Body of pancreas (tissue), 4 donors: ENCODE results near the gene CDKL1. TPM values are rescaled to one million over a fixed set of nuclear protein-coding genes. Genes with fewer than 3 reads are reported as not detected.
"Not testable (repeated sequence)": the region's sequence is repeated elsewhere in the genome, so short reads cannot be mapped to it uniquely, and the experiment has no call there.

Experiments
- ATAC-seq: fragments of 150-250 bp; one replicate; pipeline ENCODE4 v1.9.1; 2016
- DNase-seq, 4 donors: peaks; one replicate each; pipeline ENCODE4 v3.0.0-alpha.2; 2019
- H3K27ac ChIP-seq, 4 donors: fragments of 200-600 bp; sonication (generic); 1 replicate in 3 of 4; 2 replicates in 1 of 4; pipeline versions ENCODE4 v1.5.1 to v1.6.1; 2016 to 2019; ENCODE audit warnings: mild to moderate bottlenecking in 1 of 4, mixed read lengths in 1 of 4, moderate library complexity in 1 of 4
- H3K27me3 ChIP-seq, 2 donors: fragments of 200-600 bp; sonication (generic); one replicate each; pipeline ENCODE4 v1.6.0; 2016; ENCODE audit warnings: mild to moderate bottlenecking in 1 of 2
- H3K36me3 ChIP-seq, 2 donors: fragments of 200-600 bp; sonication (generic); replicated peaks in 1 of 2; 2 replicates each; pipeline ENCODE4 v1.5.1; 2016; ENCODE audit warnings: low read depth in 2 of 2; ENCODE audit not compliant: insufficient read depth in 1 of 2
- H3K4me1 ChIP-seq: fragments of 200-600 bp; sonication (generic); one replicate; pipeline ENCODE4 v1.6.0; 2016
- H3K4me3 ChIP-seq, 2 donors: fragments of 200-600 bp; sonication (generic); 1 replicate in 1 of 2; 2 replicates in 1 of 2; pipeline ENCODE4 v1.5.1; 2016 to 2019
- H3K9me3 ChIP-seq, 3 donors: fragments of 200-600 bp; sonication (generic); 1 replicate in 2 of 3; 2 replicates in 1 of 3; pipeline ENCODE4 v1.5.1; 2016
- CTCF ChIP-seq, 7 experiments: fragments of 450-650 bp in 4 of 7; fragments of 200-600 bp in 3 of 7; sonication (generic) in 3 of 7; IDR thresholded peaks; one replicate each; pipeline ENCODE4 v1.5.1; 2016 to 2019; ENCODE audit warnings: antibody characterized with exemption in 7 of 7
- POLR2A ChIP-seq, 3 donors: fragments of 450-650 bp; IDR thresholded peaks; one replicate each; pipeline ENCODE4 v1.6.1; 2016; ENCODE audit warnings: antibody characterized with exemption in 3 of 3, mild to moderate bottlenecking in 2 of 3
- WGBS, 2 donors: methylation state at CpG; one replicate each; pipeline ENCODE4 v1.1.5; 2017; 5-methylcytosine and 5-hydroxymethylcytosine counted together
- intact Hi-C: fragments of 100-400 bp; cut with DNase I; formaldehyde crosslinking; loops from one replicate; pipeline ENCODE4 v1.15.1; 2023
- total RNA-seq, 2 donors: library from RNA; depleted of rRNA; stranded (reverse); fragments of >200 nt; gene quantifications; one replicate each; pipeline ENCODE4 v1.1.0, GENCODE V29; 2016

The CDKL1 gene
- total RNA-seq, 2 donors from 2014 or later, result 6.2 to 7.3 TPM

DNA sequence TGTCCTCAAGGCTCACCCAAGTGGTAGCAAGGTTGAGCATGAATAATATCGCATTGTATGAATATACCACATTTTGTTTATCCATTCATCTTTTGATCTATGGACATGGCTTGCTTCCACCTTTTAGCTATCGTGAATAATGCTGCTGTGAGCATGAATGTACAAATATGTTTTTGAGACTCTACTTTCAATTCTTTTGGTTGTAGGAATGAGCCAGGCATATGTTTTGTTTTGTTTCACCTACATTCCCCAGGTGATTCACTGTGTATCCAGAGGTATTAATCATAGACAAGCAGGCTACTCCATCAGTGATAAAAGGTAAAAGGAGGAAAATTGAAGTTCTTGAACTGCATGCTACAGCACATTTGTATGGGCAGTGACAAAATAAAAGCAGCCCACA lies 35.8 kb downstream of the CDKL1 start:
- H3K27ac ChIP-seq, result no peak overlapping the region
- intact Hi-C loops, result no loop called here
- no peak for DNase-seq
- no peaks in the 10 kb centered on the region for H3K27me3 ChIP-seq
- peaks cover 25% of the 10 kb centered on the region for H3K4me1 ChIP-seq
- no peaks in the 10 kb centered on the region for H3K9me3 ChIP-seq
- H3K4me3 ChIP-seq, result no peak overlapping the region
- H3K36me3 ChIP-seq, result no peaks in the 10 kb centered on the region
- no peak for TF ChIP-seq POLR2A (IDR thresholded peaks at IDR 0.05)
- no peak for TF ChIP-seq CTCF (IDR thresholded peaks at IDR 0.05)
- ATAC-seq, result no peak
- 80 to 91% methylated on average over 2 of the region's 2 CpGs for WGBS, 2 donors

DNA sequence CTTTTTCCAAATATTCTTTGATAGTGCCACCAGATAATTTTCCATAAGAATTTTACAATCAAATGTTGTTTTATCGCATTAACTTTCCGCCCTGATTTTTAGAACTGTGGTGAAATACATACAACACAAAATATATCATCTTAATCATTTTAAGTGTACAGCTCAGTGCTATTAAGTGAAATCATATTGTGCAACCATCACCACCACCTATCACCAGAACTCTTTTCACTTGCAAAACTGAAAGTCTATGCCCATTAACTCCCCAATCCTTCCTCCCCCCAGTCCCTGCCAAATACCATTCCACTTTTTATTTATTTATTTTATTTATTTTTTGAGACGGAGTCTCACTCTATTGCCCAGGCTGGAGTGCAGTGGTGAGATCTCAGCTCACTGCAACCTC lies 36.6 kb downstream of the CDKL1 start:
- no peak for ATAC-seq
- 68 to 78% methylated on average over 3 of the region's 3 CpGs for WGBS, 2 donors
- intact Hi-C loops, result no loop called here
- no peak for TF ChIP-seq POLR2A (IDR thresholded peaks at IDR 0.05)
- TF ChIP-seq CTCF (IDR thresholded peaks at IDR 0.05), result no peak
- H3K4me1 ChIP-seq, result peaks cover 19% of the 10 kb centered on the region
- no peaks in the 10 kb centered on the region for H3K36me3 ChIP-seq
- DNase-seq, result no peak
- no peak overlapping the region for H3K27ac ChIP-seq
- no peaks in the 10 kb centered on the region for H3K9me3 ChIP-seq
- H3K4me3 ChIP-seq, result no peak overlapping the region
- no peaks in the 10 kb centered on the region for H3K27me3 ChIP-seq

- Histone ChIP-seq H3K27ac (no peak overlapping the region), H3K9me3 (no peaks in the 10 kb centered on the region), H3K4me1 (peaks cover 14% of the 10 kb centered on the region), H3K36me3 (no peaks in the 10 kb centered on the region), H3K4me3 (no peak overlapping the region), H3K27me3 (no peaks in the 10 kb centered on the region)
- DNase-seq, result no peak
- WGBS, 2 donors, result 18 to 22% methylated on average over 5 of the region's 5 CpGs
- TF ChIP-seq CTCF (IDR thresholded peaks at IDR 0.05) (no peak), POLR2A (IDR thresholded peaks at IDR 0.05) (no peak)
- ATAC-seq, result no peak
- intact Hi-C loops, result no loop called here
Measured at GRCh38 chr14:50359631-50360030, 37.0 kb downstream of the CDKL1 start.

GRCh38 chr14:50357753-50358395 lies 38.8 kb downstream of the CDKL1 start:
- no peak for ATAC-seq
- TF ChIP-seq POLR2A (IDR thresholded peaks at IDR 0.05) (no peak), CTCF (IDR thresholded peaks at IDR 0.05) (no peak)
- Histone ChIP-seq H3K27me3 (no peaks in the 10 kb centered on the region), H3K4me3 (no peak overlapping the region), H3K9me3 (no peaks in the 10 kb centered on the region), H3K4me1 (peaks cover 7% of the 10 kb centered on the region), H3K36me3 (no peaks in the 10 kb centered on the region), H3K27ac (no peak overlapping the region)
- intact Hi-C loops, result no loop called here
- 97% methylated on average over 4 of the region's 4 CpGs for WGBS, 2 donors
- DNase-seq, result no peak

DNA sequence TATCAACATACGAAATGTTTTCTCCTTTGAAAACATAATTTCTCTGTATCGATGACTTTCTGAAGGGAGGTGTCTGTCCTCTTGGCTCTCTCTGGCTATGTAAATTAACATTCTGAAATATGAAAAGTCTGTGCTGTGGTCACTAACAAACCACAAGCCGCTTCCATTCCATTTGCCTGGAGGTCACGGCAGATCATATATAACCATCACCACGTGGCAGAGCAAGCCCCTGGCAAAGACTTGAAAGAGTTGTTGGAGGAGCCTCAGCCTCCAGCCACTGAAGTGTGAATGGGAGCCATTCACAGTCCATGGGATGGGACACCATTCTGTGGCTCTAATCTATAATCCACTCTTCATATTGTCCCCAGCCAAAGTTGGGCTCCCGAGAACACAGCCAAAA lies 39.6 kb downstream of the CDKL1 start:
- Histone ChIP-seq H3K4me1 (peaks cover 7% of the 10 kb centered on the region), H3K36me3 (no peaks in the 10 kb centered on the region), H3K9me3 (no peaks in the 10 kb centered on the region), H3K27ac (no peak overlapping the region), H3K4me3 (no peak overlapping the region), H3K27me3 (no peaks in the 10 kb centered on the region)
- intact Hi-C loops, result no loop called here
- WGBS, 2 donors, result 72 to 88% methylated on average over 6 of the region's 6 CpGs
- no peak for TF ChIP-seq POLR2A (IDR thresholded peaks at IDR 0.05)
- TF ChIP-seq CTCF (IDR thresholded peaks at IDR 0.05), result no peak
- ATAC-seq (no peak), DNase-seq (no peak)

GRCh38 chr14:50356283-50356682 lies 40.4 kb downstream of the CDKL1 start:
- H3K27me3 ChIP-seq, H3K27ac ChIP-seq, H3K9me3 ChIP-seq, ATAC-seq, H3K36me3 ChIP-seq, H3K4me3 ChIP-seq, DNase-seq, intact Hi-C loops, H3K4me1 ChIP-seq: not testable (repeated sequence)
- WGBS, 2 donors, result 85 to 86% methylated on average over 3 of the region's 3 CpGs
